Measurements from ENCODE around the gene SLIT1. TPM values are rescaled to one million over a fixed set of nuclear protein-coding genes. Genes with fewer than 3 reads are reported as not detected.

The SLIT1 gene
- total and polyA plus RNA-seq, 12 donors: 0.05 to 0.65 (median 0.15) TPM

DNA sequence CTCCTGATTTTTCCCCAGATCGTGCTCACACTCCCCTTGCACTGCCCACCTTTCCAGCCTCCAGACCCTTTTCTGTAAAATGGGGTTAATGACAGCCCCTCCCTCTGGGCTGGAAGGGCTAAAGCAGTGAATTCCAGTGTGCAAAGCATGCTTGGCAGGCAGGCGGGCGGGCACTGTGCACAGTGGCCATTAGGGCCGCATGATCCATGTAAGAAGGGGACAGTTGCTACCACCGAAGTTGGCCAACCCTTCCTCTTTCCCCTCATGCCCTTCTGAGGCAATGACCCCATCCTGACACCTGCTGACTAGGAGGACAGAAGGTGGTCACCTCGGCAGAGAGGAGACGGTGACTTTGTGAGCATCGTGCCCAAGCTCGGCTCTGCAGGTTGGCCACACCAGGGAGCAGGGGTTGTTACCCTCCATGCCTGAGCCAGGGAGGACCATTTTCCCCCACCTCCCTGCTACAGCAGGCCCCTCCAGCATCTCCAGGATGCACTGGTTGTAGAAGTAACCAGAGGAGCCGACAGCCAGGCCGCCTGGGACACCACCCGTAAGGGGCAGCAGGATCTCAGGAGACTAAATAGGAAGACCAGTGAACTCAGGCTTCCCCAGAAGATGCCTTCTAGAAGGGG lies 166.4 kb downstream of the SLIT1 start:
- Histone ChIP-seq H3K27me3 (no peaks in the 10 kb centered on the region), H3K36me3 (replicated peaks in 1 of 2) (no peaks in the 10 kb centered on the region), H3K4me3 (no peak overlapping the region), H3K9me3 (replicated peaks in 1 of 3) (no peaks in the 10 kb centered on the region), H3K27ac (no peak overlapping the region), H3K4me1 (replicated peaks in 1 of 2) (peaks cover 17 to 22% of the 10 kb centered on the region in 2 donors)
- no peak for DNase-seq
- intact Hi-C loops (cut with DNase I): no loop called here
- TF ChIP-seq CTCF (IDR thresholded peaks at IDR 0.05) (no peak), POLR2A (IDR thresholded peaks at IDR 0.05) (no peak)
- 93 to 94% (median 93%) methylated on average over 11 to 12 of the region's 12 CpGs for WGBS, 4 donors

DNA sequence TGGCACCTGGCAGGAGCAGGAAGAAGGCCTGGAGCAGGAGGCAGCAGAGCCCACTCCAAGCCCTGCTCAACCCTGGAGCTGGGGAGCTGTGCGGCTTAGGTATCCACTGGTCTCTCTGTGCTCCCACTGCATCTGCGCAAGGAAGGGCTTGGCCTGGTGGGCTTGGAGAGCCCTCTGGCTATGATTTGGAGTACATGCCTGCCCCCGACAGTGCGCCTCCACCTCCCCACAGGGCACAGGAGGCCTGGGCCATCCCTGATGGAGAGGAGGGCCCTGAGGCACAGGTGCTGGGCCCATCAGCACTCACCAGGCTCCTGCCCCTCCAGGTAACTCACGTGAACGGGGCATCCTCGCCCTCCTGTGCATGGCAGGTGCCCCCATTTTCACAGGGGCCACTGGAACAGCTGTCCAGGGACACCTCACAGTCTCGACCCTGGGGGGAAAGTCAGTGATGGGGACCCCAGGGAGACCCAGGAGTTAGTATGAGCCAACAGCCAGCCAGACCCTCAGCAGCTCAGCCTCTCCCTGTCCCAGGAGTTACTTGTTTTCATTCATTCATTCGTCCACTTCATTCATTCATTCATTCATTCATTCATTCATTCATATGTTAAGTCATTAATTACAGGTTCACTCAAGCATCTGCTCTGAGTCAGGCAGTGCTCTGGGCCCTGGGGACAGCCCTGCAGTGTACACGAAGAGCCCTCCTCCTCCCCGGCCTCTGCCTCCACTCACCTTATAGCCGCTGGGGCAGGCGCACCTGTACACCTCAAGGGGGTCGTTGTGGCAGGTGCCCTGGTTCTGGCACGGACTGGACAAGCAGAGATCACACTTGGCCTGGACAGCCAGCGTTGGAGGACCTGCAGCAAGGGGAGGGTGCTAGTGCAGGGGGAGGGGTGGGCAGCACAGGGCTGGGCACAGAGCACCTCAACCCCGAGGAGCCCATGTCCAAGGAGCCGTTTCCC lies 167.2 kb downstream of the SLIT1 start:
- Histone ChIP-seq H3K27me3 (no peaks in the 10 kb centered on the region), H3K4me1 (replicated peaks in 1 of 2) (peaks cover 12 to 14% of the 10 kb centered on the region in 2 donors), H3K27ac (no peak overlapping the region), H3K4me3 (no peak overlapping the region), H3K36me3 (replicated peaks in 1 of 2) (no peaks in the 10 kb centered on the region), H3K9me3 (replicated peaks in 1 of 3) (no peaks in the 10 kb centered on the region)
- intact Hi-C loops (cut with DNase I): no loop called here
- no peak for DNase-seq
- TF ChIP-seq CTCF (IDR thresholded peaks at IDR 0.05) (no peak), POLR2A (IDR thresholded peaks at IDR 0.05) (no peak)
- 77 to 90% (median 84%) methylated on average over 11 to 18 of the region's 18 CpGs for WGBS, 4 donors

GRCh38 chr10:97017474-97017903 lies 168.3 kb downstream of the SLIT1 start:
- TF ChIP-seq CTCF (IDR thresholded peaks at IDR 0.05) (no peak), POLR2A (IDR thresholded peaks at IDR 0.05) (no peak)
- Histone ChIP-seq H3K9me3 (replicated peaks in 1 of 3) (no peaks in the 10 kb centered on the region), H3K4me3 (no peak overlapping the region), H3K4me1 (replicated peaks in 1 of 2) (peaks cover 9 to 12% of the 10 kb centered on the region in 2 donors), H3K36me3 (replicated peaks in 1 of 2) (no peaks in the 10 kb centered on the region), H3K27ac (no peak overlapping the region), H3K27me3 (no peaks in the 10 kb centered on the region)
- 85 to 98% (median 91%) methylated on average over 4 to 5 of the region's 5 CpGs for WGBS, 4 donors
- intact Hi-C loops (cut with DNase I): no loop called here
- no peak for DNase-seq

GRCh38 chr10:97016728-97017473 lies 168.9 kb downstream of the SLIT1 start:
- Histone ChIP-seq H3K27ac (no peak overlapping the region), H3K27me3 (no peaks in the 10 kb centered on the region), H3K9me3 (replicated peaks in 1 of 3) (no peaks in the 10 kb centered on the region), H3K4me3 (no peak overlapping the region), H3K4me1 (replicated peaks in 1 of 2) (peaks cover 9 to 12% of the 10 kb centered on the region in 2 donors), H3K36me3 (replicated peaks in 1 of 2) (no peaks in the 10 kb centered on the region)
- intact Hi-C loops (cut with DNase I): no loop called here
- 82 to 85% (median 83%) methylated on average over 8 to 15 of the region's 15 CpGs for WGBS, 4 donors
- DNase-seq: no peak
- TF ChIP-seq CTCF (IDR thresholded peaks at IDR 0.05): no peak
- TF ChIP-seq POLR2A (IDR thresholded peaks at IDR 0.05): no peak

Data from adrenal gland (tissue), 12 donors.